H1 (cell line): Measurements from ENCODE around the gene GALNT7. TPM values are rescaled to one million over a fixed set of nuclear protein-coding genes. Genes with fewer than 3 reads are reported as not detected.

ENCODE experiments used
- CTCF ChIA-PET: fragments of 300-600 bp; sonication (Branson Sonifier 250); formaldehyde crosslinking; loops from one replicate; lab custom pipeline; 2021; ENCODE audit not compliant: partially characterized antibody; lab: Charles Lee
- POLR2A ChIA-PET: fragments of 300-600 bp; sonication (Branson Sonifier 250); formaldehyde crosslinking; loops from one replicate; lab custom pipeline; 2021; ENCODE audit warnings: inconsistent platforms; ENCODE audit not compliant: partially characterized antibody; lab: Charles Lee
- DNase-seq, 2 experiments: peaks; one replicate each; pipeline versions ENCODE4 v3.0.0 to v3.0.0-alpha.2; 2010 to 2022; ENCODE audit warnings: low spot score in 2 of 2, low read depth in 1 of 2, mixed read lengths in 1 of 2
- FAIRE-seq: peaks from 2 replicates; lab custom pipeline; 2011; peaks lifted over from hg19 to GRCh38; lab: Jason Lieb, UNC
- H2AFZ ChIP-seq: 2 replicates; pipeline ENCODE4 v1.8.1; 2012; ENCODE audit warnings: low read length, inconsistent platforms
- H2AK5ac ChIP-seq: 2 replicates; pipeline ENCODE4 v1.6.1; 2013; ENCODE audit warnings: low read depth, low read length
- H2BK120ac ChIP-seq: replicated peaks from 2 replicates; pipeline ENCODE3; 2013; ENCODE audit warnings: low read depth, low read length, inconsistent platforms
- H2BK12ac ChIP-seq: 2 replicates; pipeline ENCODE4 v1.6.1; 2013; ENCODE audit warnings: low read depth, low read length
- H2BK15ac ChIP-seq: 2 replicates; pipeline ENCODE4 v1.6.1; 2013; ENCODE audit warnings: low read length
- H2BK20ac ChIP-seq: 2 replicates; pipeline ENCODE4 v1.6.1; 2013; ENCODE audit warnings: low read length
- H2BK5ac ChIP-seq: 2 replicates; pipeline ENCODE4 v1.6.1; 2013; ENCODE audit warnings: low read depth, low read length
- H3K14ac ChIP-seq: 2 replicates; pipeline ENCODE4 v1.6.1; 2013; ENCODE audit warnings: inconsistent platforms; ENCODE audit not compliant: insufficient read length
- H3K18ac ChIP-seq: 2 replicates; pipeline ENCODE4 v1.6.1; 2013; ENCODE audit warnings: low read length; ENCODE audit errors: extremely low read depth
- H3K23ac ChIP-seq: 2 replicates; pipeline ENCODE4 v1.6.1; 2013; ENCODE audit warnings: inconsistent platforms; ENCODE audit not compliant: insufficient read length
- H3K23me2 ChIP-seq: 2 replicates; pipeline ENCODE4 v1.6.1; 2013; ENCODE audit warnings: low read depth, low read length
- H3K27ac ChIP-seq: 2 replicates; pipeline ENCODE4 v1.6.1; 2011; ENCODE audit warnings: low read depth, low read length, inconsistent platforms
- H3K27me3 ChIP-seq, 4 experiments: replicated peaks in 1 of 4; 1 replicate in 1 of 4; 2 replicates in 3 of 4; pipeline versions ENCODE4 v1.6.1 to v1.8.1; 2011 to 2013; ENCODE audit warnings: low read length in 3 of 4, mild to moderate bottlenecking in 3 of 4, inconsistent platforms in 2 of 4, mixed read lengths in 2 of 4, moderate library complexity in 1 of 4; ENCODE audit not compliant: control insufficient read depth in 3 of 4, insufficient read depth in 3 of 4; ENCODE audit errors: extremely low read depth in 1 of 4
- H3K36me3 ChIP-seq, 4 experiments: 2 replicates each; pipeline versions ENCODE4 v1.6.1 to v1.8.1; 2011 to 2013; ENCODE audit warnings: mild to moderate bottlenecking in 4 of 4, low read length in 3 of 4, moderate library complexity in 2 of 4, control low read depth in 1 of 4, inconsistent platforms in 1 of 4; ENCODE audit not compliant: insufficient read depth in 4 of 4, control insufficient read depth in 2 of 4
- H3K4ac ChIP-seq: replicated peaks from 2 replicates; pipeline ENCODE3; 2013; ENCODE audit warnings: low read length, low read depth, mixed read lengths, inconsistent platforms; ENCODE audit not compliant: insufficient read length
- H3K4me1 ChIP-seq, 4 experiments: replicated peaks in 1 of 4; 1 replicate in 1 of 4; 2 replicates in 3 of 4; pipeline versions ENCODE4 v1.6.1 to v1.8.1; 2011 to 2013; ENCODE audit warnings: low read length in 3 of 4, inconsistent platforms in 2 of 4, mixed read lengths in 1 of 4; ENCODE audit not compliant: insufficient read depth in 4 of 4, control insufficient read depth in 3 of 4
- H3K4me2 ChIP-seq, 2 experiments: 2 replicates each; pipeline versions ENCODE4 v1.6.1 to v1.8.1; 2011 to 2013; ENCODE audit warnings: low read depth in 2 of 2, low read length in 2 of 2, control low read depth in 1 of 2, inconsistent platforms in 1 of 2, mild to moderate bottlenecking in 1 of 2; ENCODE audit not compliant: insufficient read depth in 1 of 2
- H3K4me3 ChIP-seq, 4 experiments: fragments of 200-600, 300-600 bp in 1 of 4; sonication (generic), shearing (Covaris generic), sonication (Bioruptor Twin) in 1 of 4; 2 replicates each; pipeline versions ENCODE4 v1.5.1 to v1.8.1; 2011 to 2016; ENCODE audit warnings: low read length in 4 of 4, low read depth in 3 of 4, control low read depth in 2 of 4, inconsistent platforms in 2 of 4, mild to moderate bottlenecking in 2 of 4, mixed read lengths in 1 of 4, moderate library complexity in 1 of 4; ENCODE audit not compliant: insufficient read depth in 2 of 4; ENCODE audit errors: extremely low read depth in 1 of 4
- H3K56ac ChIP-seq: replicated peaks from 2 replicates; pipeline ENCODE3; 2013; ENCODE audit warnings: low read depth, mild to moderate bottlenecking, mixed read lengths, low read length, inconsistent platforms; ENCODE audit not compliant: insufficient read length
- H3K79me1 ChIP-seq: 2 replicates; pipeline ENCODE4 v1.6.1; 2013; ENCODE audit warnings: low read depth, low read length, control low read depth
- H3K79me2 ChIP-seq, 2 experiments: 2 replicates each; pipeline versions ENCODE4 v1.6.1 to v1.8.1; 2012 to 2013; ENCODE audit warnings: low read length in 2 of 2, mild to moderate bottlenecking in 2 of 2, inconsistent platforms in 1 of 2; ENCODE audit not compliant: insufficient read depth in 2 of 2, control insufficient read depth in 1 of 2
- H3K9ac ChIP-seq, 4 experiments: replicated peaks in 1 of 4; 1 replicate in 1 of 4; 2 replicates in 3 of 4; pipeline versions ENCODE4 v1.6.1 to v1.8.1; 2011 to 2013; ENCODE audit warnings: low read depth in 3 of 4, low read length in 3 of 4, control low read depth in 2 of 4, mild to moderate bottlenecking in 2 of 4, moderate library complexity in 2 of 4, inconsistent platforms in 1 of 4; ENCODE audit errors: extremely low read depth in 1 of 4
- H3K9me3 ChIP-seq, 2 experiments: 2 replicates each; pipeline versions ENCODE4 v1.6.1 to v1.8.1; 2012 to 2013; ENCODE audit warnings: mild to moderate bottlenecking in 2 of 2, moderate library complexity in 2 of 2, control low read depth in 1 of 2, inconsistent platforms in 1 of 2, low read depth in 1 of 2, low read length in 1 of 2, mixed read lengths in 1 of 2; ENCODE audit not compliant: insufficient read depth in 2 of 2
- H4K20me1 ChIP-seq, 2 experiments: replicated peaks in 1 of 2; 2 replicates each; pipeline versions ENCODE3 to v1.8.1; 2011 to 2013; ENCODE audit warnings: inconsistent platforms in 2 of 2, low read length in 2 of 2, mild to moderate bottlenecking in 1 of 2; ENCODE audit not compliant: insufficient read depth in 2 of 2, control insufficient read depth in 1 of 2
- H4K5ac ChIP-seq: 2 replicates; pipeline ENCODE4 v1.6.1; 2013; ENCODE audit warnings: low read length, low read depth, mixed read lengths, inconsistent platforms; ENCODE audit not compliant: insufficient read length
- H4K8ac ChIP-seq: 2 replicates; pipeline ENCODE4 v1.8.0; 2013; ENCODE audit warnings: mild to moderate bottlenecking, moderate library complexity, low read length, inconsistent platforms; ENCODE audit not compliant: insufficient read depth; ENCODE audit errors: extremely low read depth
- H4K91ac ChIP-seq: replicated peaks from 2 replicates; pipeline ENCODE3; 2013; ENCODE audit warnings: low read length, mixed read lengths, inconsistent platforms; ENCODE audit not compliant: insufficient read length
- CBX5 ChIP-seq: fragments of 300-800, 300-1000 bp; sonication (generic); IDR thresholded peaks from 2 replicates; pipeline ENCODE4 v1.7.1; 2016; ENCODE audit warnings: antibody characterized with exemption, low read length, low read depth
- CEBPB ChIP-seq: IDR thresholded peaks from 2 replicates; pipeline ENCODE4 v1.6.1; 2012; ENCODE audit warnings: low read depth, low read length
- EZH2 ChIP-seq: fragments of 200-600 bp; sonication (generic); IDR thresholded peaks from 2 replicates; pipeline ENCODE4 v1.7.1; 2012; ENCODE audit warnings: low read depth, mild to moderate bottlenecking, moderate library complexity, low read length, inconsistent platforms; ENCODE audit not compliant: severe bottlenecking
- GABPA ChIP-seq: IDR thresholded peaks from 2 replicates; pipeline ENCODE4 v1.6.1; 2011; ENCODE audit warnings: mild to moderate bottlenecking, low read length, moderate library complexity, borderline replicate concordance; ENCODE audit not compliant: insufficient read depth
- HDAC2 ChIP-seq, 2 experiments: fragments of 300-600 bp in 1 of 2; sonication (generic) in 1 of 2; IDR thresholded peaks; 2 replicates each; pipeline ENCODE4 v1.6.1; 2011 to 2012; ENCODE audit warnings: low read depth in 2 of 2, low read length in 2 of 2, mild to moderate bottlenecking in 2 of 2, moderate library complexity in 2 of 2, borderline replicate concordance in 1 of 2, inconsistent platforms in 1 of 2
- KDM5A ChIP-seq: fragments of 200-600 bp; IDR thresholded peaks from 2 replicates; pipeline ENCODE4 v1.7.1; 2012; ENCODE audit warnings: mild to moderate bottlenecking, low read length, inconsistent platforms, mixed read lengths
- MAFK ChIP-seq: IDR thresholded peaks from 2 replicates; pipeline ENCODE4 v1.6.1; 2012; ENCODE audit warnings: low read depth, mild to moderate bottlenecking, improper control_type of control experiment, low read length
- MAX ChIP-seq: IDR thresholded peaks from 2 replicates; pipeline ENCODE4 v1.6.1; 2012; ENCODE audit warnings: inconsistent platforms
- RAD21 ChIP-seq, 2 experiments: IDR thresholded peaks in 1 of 2; conservative IDR thresholded peaks in 1 of 2; 2 replicates each; pipeline ENCODE4 v1.6.1; 2011; ENCODE audit warnings: low read depth in 2 of 2, low read length in 2 of 2, improper control_type of control experiment in 1 of 2, inconsistent platforms in 1 of 2, mild to moderate bottlenecking in 1 of 2, moderate library complexity in 1 of 2
- SAP30 ChIP-seq: fragments of 300-600 bp; sonication (generic); IDR thresholded peaks from 2 replicates; pipeline ENCODE4 v1.7.1; 2012; ENCODE audit warnings: low read length, moderate library complexity, mild to moderate bottlenecking, inconsistent platforms; ENCODE audit not compliant: insufficient read depth, insufficient replicate concordance
- SIRT6 ChIP-seq: IDR thresholded peaks from one replicate; pipeline ENCODE4 v1.7.1; 2012; ENCODE audit warnings: low read length, inconsistent platforms
- TAF1 ChIP-seq: IDR thresholded peaks from 2 replicates; pipeline ENCODE4 v1.6.1; 2011; ENCODE audit warnings: mild to moderate bottlenecking, low read depth, low read length
- YY1 ChIP-seq: IDR thresholded peaks from 2 replicates; pipeline ENCODE4 v1.6.1; 2011; ENCODE audit warnings: low read depth, mild to moderate bottlenecking, low read length
- ZNF274 ChIP-seq: IDR thresholded peaks from 2 replicates; pipeline ENCODE4 v1.7.0; 2012; ENCODE audit warnings: low read length, borderline replicate concordance; ENCODE audit errors: extremely low read depth
- WGBS, 2 experiments: shearing (Covaris generic) in 1 of 2; methylation state at CpG; one replicate each; pipeline versions ENCODE4 v1.1.6 to v1.1.7; 2013 to 2015; ENCODE audit warnings: low lambda C conversion rate in 2 of 2, mixed read lengths in 2 of 2, inconsistent platforms in 1 of 2, low coverage in 1 of 2, missing lambda C conversion rate in 1 of 2; ENCODE audit not compliant: insufficient replicate concordance in 2 of 2, insufficient coverage in 1 of 2, insufficient read length in 1 of 2; ENCODE audit errors: extremely low coverage in 1 of 2, missing lambda C conversion rate in 1 of 2; 5-methylcytosine and 5-hydroxymethylcytosine counted together
- polyA plus RNA-seq, 7 experiments: library from polyadenylated mRNA; depleted of rRNA in 3 of 7; stranded (reverse) in 5 of 7; unstranded in 2 of 7; fragments of >200 nt in 5 of 7; fragments of 200-250 nt in 2 of 7; gene quantifications; 1 replicate in 5 of 7; 2 replicates in 1 of 7; 4 replicates in 1 of 7; pipeline versions ENCODE4 v1.2.1 to v1.2.3, GENCODE V29; 2011 to 2013; ENCODE audit warnings: missing spikeins in 2 of 7, mixed read lengths in 2 of 7
- total RNA-seq: library from RNA; stranded (reverse); fragmentation: NEBNext Ultra II Directional; extraction: Animal tissue kit (Norgen Biotek cat#: 25700); gene quantifications from 2 replicates; pipeline ENCODE4 v1.2.1, GENCODE V29; 2021

The GALNT7 gene
- total and polyA plus RNA-seq, 2 of the 8 experiments (the other 6 are each of a cell fraction or from before 2014, with no cell fraction given): 22.4 to 85.5 TPM

GRCh38 chr4:173138624-173139023 lies 30.0 kb upstream of the GALNT7 start:
- Histone ChIP-seq H4K5ac (no peak overlapping the region), H3K4me2 (no peak overlapping the region), H4K20me1 (no peaks in the 10 kb centered on the region), H2BK15ac (no peak overlapping the region), H3K79me2 (no peaks in the 10 kb centered on the region), H2BK12ac (no peak overlapping the region), H2BK120ac (no peak overlapping the region)
- TF ChIP-seq KDM5A (no peak), SAP30 (no peak), CBX5 (no peak), TAF1 (no peak), HDAC2 (IDR thresholded peaks at IDR 0.05; ENCODE audit: borderline replicate concordance in 1 of 2, low read depth in 2 of 2, low read length in 2 of 2) (no peak), YY1 (no peak), RAD21 (IDR thresholded peaks at IDR 0.05 in 1 of 2, conservative IDR thresholded peaks at IDR 0.05 in 1 of 2; ENCODE audit: low read depth in 2 of 2, low read length in 2 of 2) (no peak), CEBPB (no peak), ZNF274 (no peak), GABPA (no peak), MAX (no peak), EZH2 (no peak), MAFK (no peak), SIRT6 (no peak)
- TF ChIP-seq, all 59 proteins: peak for 0
- Histone ChIP-seq H4K8ac (no peak overlapping the region), H3K18ac (no peak overlapping the region), H2AFZ (peak overlapping the region; percentile 74), H2BK20ac (no peak overlapping the region), H3K4ac (no peak overlapping the region), H2AK5ac (no peak overlapping the region), H3K27ac (no peak overlapping the region), H3K4me1 (peaks cover 0 to 5% (median 0%) of the 10 kb centered on the region in 4 experiments; a peak in 3 of 7 replicates), H2BK5ac (no peak overlapping the region), H4K91ac (no peak overlapping the region), H3K56ac (no peak overlapping the region), H3K36me3 (no peaks in the 10 kb centered on the region; a peak in 1 of 8 replicates), H3K27me3 (no peaks in the 10 kb centered on the region), H3K23me2 (no peaks in the 10 kb centered on the region), H3K23ac (no peak overlapping the region), H3K4me3 (no peak overlapping the region), H3K9me3 (no peaks in the 10 kb centered on the region), H3K14ac (no peak overlapping the region), H3K79me1 (no peaks in the 10 kb centered on the region), H3K9ac (no peak overlapping the region)
- 75% methylated on average over 1 of the region's 1 CpG; no CpG with 5 or more reads in 1 of the 2 experiments for WGBS, 2 experiments
- no peak for DNase-seq
- FAIRE-seq: no peak
- ChIA-PET POLR2A (no interaction called here), CTCF (no interaction called here)
